Gastrocnemius medialis (tissue), 4 donors: ENCODE data around the gene GPR180.

ENCODE experiments used
- CTCF ChIP-seq, 5 experiments: fragments of 450-650 bp in 3 of 5; fragments of 200-600 bp in 2 of 5; sonication (generic) in 2 of 5; IDR thresholded peaks in 4 of 5; conservative IDR thresholded peaks in 1 of 5; 1 replicate in 4 of 5; 2 replicates in 1 of 5; pipeline ENCODE4 v1.5.1; 2016 to 2019; ENCODE audit warnings: antibody characterized with exemption in 5 of 5, mild to moderate bottlenecking in 3 of 5, moderate library complexity in 3 of 5
- POLR2A ChIP-seq, 2 donors: fragments of 450-650 bp; IDR thresholded peaks; one replicate each; pipeline ENCODE4 v1.6.1; 2017; ENCODE audit warnings: antibody characterized with exemption in 2 of 2, mild to moderate bottlenecking in 2 of 2, moderate library complexity in 2 of 2

DNA sequence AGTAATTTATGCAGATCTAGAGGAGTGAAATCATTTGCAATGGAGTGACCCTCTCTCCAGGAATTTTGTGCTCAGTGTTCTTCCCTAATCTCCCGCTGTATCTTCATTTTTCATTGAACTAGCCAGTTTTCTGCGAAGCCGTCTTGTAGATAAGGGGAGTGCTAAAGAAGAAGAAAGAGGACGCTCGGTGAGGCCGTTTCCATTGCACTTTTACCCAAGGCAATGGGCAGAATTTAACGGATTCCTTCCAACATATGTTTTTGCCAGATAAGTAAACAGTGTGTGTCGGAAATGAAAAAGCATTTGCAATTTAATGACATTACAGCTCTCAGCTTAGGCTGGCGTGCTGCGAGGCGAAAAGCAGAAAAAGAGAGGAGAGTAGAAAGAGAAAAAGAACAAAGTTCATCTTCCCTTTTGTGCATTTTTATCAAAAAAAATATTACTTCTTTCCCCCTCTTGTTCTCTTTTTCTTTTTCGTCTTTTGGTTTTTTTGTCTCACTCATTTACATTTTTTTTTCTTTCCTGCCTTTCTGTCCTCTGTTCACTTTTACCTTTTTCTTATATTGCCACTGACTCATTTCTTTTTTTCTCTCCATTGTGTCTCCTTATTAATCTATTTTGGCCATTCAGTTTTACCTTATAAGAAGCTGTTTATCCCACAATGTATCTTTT is 60.8 kb downstream of the GPR180 start:
- TF ChIP-seq CTCF (IDR thresholded peaks at IDR 0.05 in 4 of 5, conservative IDR thresholded peaks at IDR 0.05 in 1 of 5), result no peak
- TF ChIP-seq POLR2A (IDR thresholded peaks at IDR 0.05), result no peak
